Stimulated activated CD4-positive, alpha-beta T cell treated with anti-CD3 and anti-CD28 coated beads, Interleukin-12 subunit alpha, Interleukin-12 subunit beta, amount 100 ng/mL, for 48 hours (primary cell): ENCODE results near the gene MAP2K7.
"Not testable (repeated sequence)": the region's sequence is repeated elsewhere in the genome, so short reads cannot be mapped to it uniquely, and the experiment has no call there.

Source experiments
- DNase-seq, 3 donors: peaks; one replicate each; pipeline ENCODE4 v3.0.0-alpha.2; 2020; ENCODE audit warnings: low read depth in 2 of 3, low spot score in 1 of 3

Gene MAP2K7

DNA sequence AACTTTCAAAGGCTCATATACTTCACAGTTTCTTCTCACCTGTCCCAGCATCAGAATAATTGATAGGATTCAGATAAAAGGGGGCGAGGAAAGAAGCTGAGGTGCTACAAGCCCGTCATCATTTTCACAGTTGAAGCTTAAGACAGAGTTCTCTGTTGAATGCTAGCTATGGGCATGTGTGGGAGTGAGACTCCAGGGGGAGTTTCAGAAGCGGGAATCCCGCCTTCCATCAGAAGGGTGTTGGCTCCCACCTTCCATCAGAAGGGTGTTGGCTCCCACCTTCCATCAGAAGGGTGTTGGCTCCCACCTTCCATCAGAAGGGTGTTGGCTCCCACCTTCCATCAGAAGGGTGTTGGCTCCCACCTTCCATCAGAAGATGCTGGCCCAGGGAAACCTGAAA is 57.4 kb downstream of the MAP2K7 start:
- DNase-seq = not testable (repeated sequence)

DNA sequence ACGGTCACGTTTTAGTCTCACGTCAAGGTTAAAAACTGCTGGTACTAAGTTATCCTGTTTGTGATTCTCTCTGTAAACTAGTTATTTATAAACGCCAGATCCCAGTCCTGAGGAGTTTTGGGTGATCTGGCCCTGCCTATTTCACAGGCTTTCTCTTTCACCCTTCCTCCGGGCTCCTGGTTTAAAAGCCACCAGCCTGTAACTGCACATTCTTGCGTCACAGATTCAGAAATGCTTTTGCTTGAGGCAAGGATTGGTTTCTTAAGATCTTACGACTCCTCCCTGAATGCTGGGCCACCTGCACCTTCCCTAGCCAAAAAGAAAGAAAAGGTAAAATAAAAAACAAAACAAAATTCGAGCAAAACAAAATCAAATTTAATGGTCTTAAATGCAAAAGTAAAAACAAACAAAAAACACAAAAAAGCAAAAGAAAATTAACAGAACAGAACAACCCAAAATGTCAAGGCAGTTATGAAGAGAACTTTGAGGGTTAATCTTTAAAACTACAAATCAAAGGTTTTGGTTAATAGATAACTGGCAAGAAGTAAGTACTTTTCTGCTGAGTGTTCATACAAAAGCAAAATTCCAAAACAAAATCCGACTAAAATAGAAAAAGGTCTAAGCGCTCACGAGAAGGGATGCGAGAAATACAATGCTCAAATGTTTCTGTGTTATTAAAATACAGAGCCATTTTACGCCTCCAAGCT is 58.4 kb downstream of the MAP2K7 start:
- no peak for DNase-seq

DNA sequence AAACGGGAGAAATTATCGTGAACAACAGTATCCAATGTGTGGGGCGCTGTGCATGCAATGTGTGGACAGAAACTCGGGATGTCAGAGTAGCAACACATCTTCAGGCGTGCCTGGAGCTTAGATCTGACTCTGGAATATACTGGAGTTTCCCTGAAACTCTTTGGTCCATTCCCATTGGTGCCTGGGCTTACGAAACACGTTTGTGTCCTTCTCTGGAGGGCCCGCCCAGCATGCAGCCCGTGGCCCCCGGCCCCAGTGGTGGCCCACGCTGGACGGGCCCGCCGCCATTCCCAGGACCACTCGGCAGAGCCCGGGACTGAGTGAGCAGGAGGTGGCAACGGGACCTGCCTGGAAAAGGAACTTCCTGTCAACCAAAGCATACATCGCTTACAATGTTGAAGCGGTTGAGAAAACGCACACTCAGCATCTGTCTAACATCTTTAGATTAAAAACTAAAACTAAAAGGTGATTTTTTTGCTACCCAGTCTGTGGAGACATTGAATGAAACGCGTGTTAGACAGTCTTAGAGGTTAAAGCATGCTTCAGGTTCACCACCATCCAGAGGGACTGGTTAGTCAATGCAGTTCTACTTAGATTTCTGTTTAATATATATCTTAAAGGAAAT is 59.1 kb downstream of the MAP2K7 start:
- DNase-seq = no peak

DNA sequence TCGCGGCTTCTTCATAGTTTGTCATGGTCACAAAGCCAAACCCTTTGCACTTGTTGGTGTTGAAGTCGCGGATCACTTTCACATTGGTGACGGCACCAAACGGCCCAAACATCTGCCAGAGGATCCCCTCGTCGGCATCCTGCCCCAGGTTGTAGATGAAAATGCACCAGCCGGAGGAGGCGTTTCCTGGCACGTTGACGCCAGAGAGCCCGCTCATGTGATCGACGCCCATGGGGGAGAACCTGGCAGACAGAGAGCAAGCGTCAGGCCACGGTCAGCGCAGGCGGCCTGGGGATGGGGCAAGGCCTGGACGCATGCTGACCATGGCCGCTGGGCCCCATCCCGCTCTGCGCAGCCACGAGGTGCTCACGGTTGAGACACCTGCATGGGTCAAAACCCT is 59.9 kb downstream of the MAP2K7 start:
- DNase-seq = no peak
